Measurements from ENCODE around the gene MFAP1. TPM values are rescaled to one million over a fixed set of nuclear protein-coding genes. Genes with fewer than 3 reads are reported as not detected.

MFAP1 gene
- total and polyA plus RNA-seq, 2 experiments from 2014 or later: 24.5 to 34.9 TPM

DNA sequence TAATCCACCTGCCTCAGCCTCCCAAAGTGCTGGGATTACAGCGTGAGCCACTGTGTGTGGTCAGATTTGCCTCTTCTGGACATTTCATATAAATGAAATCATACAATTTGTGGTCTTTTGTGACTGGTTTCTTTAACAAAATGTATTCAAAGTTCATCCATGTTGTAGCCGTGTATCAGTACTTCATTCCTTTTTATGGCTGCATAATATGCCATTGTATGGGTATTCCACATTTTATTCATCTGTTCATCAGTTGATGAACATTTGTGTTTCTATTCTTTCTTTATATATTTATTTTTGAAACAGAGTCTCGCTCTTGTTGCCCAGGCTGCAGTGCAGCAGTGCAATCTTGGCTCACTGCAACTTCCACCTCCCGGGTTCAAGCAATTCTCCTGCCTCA is 28.1 kb upstream of the MFAP1 start:
- H4K20me1 ChIP-seq (replicated peaks; ENCODE audit: insufficient read depth): 0 out of 2 replicates have a peak, but pooled peaks cover 3% of the 10 kb centered on the region

More for the DNA sequence above, 28.1 kb upstream of the MFAP1 start:
- Mint-ChIP-seq H3K36me3 (ENCODE audit: low read depth) (peaks cover 31% of the 10 kb centered on the region; the same call in 2 of the 3 replicates), H3K27me3 (ENCODE audit: insufficient read depth, low read depth, poor library complexity) (peaks cover 4% of the 10 kb centered on the region), H3K4me3 (no peak overlapping the region), H3K9me3 (no peaks in the 10 kb centered on the region; the same call in 2 of the 3 replicates), H3K4me1 (no peaks in the 10 kb centered on the region), H3K27ac (no peak overlapping the region)
- no peak overlapping the region for H3K4me3 ChIP-seq
- H3K4me1 ChIP-seq (ENCODE audit: insufficient read depth): no peaks in the 10 kb centered on the region
- ATAC-seq (no peak), DNase-seq (ENCODE audit: low spot score) (no peak)
- H3F3A ChIP-seq (replicated peaks; ENCODE audit: low read depth): no peaks in the 10 kb centered on the region
- H3K36me3 ChIP-seq (ENCODE audit: insufficient read depth): peaks cover 17% of the 10 kb centered on the region
- H3K9me2 ChIP-seq (ENCODE audit: insufficient read depth): no peaks in the 10 kb centered on the region
- no peaks in the 10 kb centered on the region for H3K79me2 ChIP-seq (replicated peaks; ENCODE audit: insufficient read depth)
- no peaks in the 10 kb centered on the region for H3K27me3 ChIP-seq (ENCODE audit: insufficient read depth)
- no peak overlapping the region for H3K27ac ChIP-seq (ENCODE audit: low read depth)
- no peak for TF ChIP-seq ZNF331 (CRISPR knock-in tag; IDR thresholded peaks at IDR 0.05; ENCODE audit: low read depth)
- no peak for TF ChIP-seq STAT1 (IDR thresholded peaks at IDR 0.05; ENCODE audit: unreplicated experiment)
- TF ChIP-seq JUNB (IDR thresholded peaks at IDR 0.05; ENCODE audit: unreplicated experiment): no peak
- TF ChIP-seq CREB1 (CRISPR knock-in tag; IDR thresholded peaks at IDR 0.05; ENCODE audit: low read depth): no peak
- no peak for TF ChIP-seq NANOG (IDR thresholded peaks at IDR 0.05; ENCODE audit: borderline replicate concordance)
- no peak for TF ChIP-seq ETS1 (IDR thresholded peaks at IDR 0.05)
- no peak for TF ChIP-seq EZH2phosphoT487 (IDR thresholded peaks at IDR 0.05; ENCODE audit: unreplicated experiment)
- TF ChIP-seq EZH2 (IDR thresholded peaks at IDR 0.05; ENCODE audit: low read depth, unreplicated experiment): no peak
- no peak for TF ChIP-seq POLR2AphosphoS5 (IDR thresholded peaks at IDR 0.05; ENCODE audit: low read depth)
- TF ChIP-seq ZNF462 (CRISPR knock-in tag; IDR thresholded peaks at IDR 0.05): no peak
- TF ChIP-seq, protein P1, sequence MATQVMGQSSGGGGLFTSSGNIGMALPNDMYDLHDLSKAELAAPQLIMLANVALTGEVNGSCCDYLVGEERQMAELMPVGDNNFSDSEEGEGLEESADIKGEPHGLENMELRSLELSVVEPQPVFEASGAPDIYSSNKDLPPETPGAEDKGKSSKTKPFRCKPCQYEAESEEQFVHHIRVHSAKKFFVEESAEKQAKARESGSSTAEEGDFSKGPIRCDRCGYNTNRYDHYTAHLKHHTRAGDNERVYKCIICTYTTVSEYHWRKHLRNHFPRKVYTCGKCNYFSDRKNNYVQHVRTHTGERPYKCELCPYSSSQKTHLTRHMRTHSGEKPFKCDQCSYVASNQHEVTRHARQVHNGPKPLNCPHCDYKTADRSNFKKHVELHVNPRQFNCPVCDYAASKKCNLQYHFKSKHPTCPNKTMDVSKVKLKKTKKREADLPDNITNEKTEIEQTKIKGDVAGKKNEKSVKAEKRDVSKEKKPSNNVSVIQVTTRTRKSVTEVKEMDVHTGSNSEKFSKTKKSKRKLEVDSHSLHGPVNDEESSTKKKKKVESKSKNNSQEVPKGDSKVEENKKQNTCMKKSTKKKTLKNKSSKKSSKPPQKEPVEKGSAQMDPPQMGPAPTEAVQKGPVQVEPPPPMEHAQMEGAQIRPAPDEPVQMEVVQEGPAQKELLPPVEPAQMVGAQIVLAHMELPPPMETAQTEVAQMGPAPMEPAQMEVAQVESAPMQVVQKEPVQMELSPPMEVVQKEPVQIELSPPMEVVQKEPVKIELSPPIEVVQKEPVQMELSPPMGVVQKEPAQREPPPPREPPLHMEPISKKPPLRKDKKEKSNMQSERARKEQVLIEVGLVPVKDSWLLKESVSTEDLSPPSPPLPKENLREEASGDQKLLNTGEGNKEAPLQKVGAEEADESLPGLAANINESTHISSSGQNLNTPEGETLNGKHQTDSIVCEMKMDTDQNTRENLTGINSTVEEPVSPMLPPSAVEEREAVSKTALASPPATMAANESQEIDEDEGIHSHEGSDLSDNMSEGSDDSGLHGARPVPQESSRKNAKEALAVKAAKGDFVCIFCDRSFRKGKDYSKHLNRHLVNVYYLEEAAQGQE (IDR thresholded peaks at IDR 0.05; ENCODE audit: unreplicated experiment): no peak
- H2AFZ ChIP-seq: no peak overlapping the region
- H3K4me2 ChIP-seq: no peak overlapping the region
